IPS-11a (cell line): ENCODE data around the gene ARMH1.

Source experiments
- H3K4me3 ChIP-seq: one replicate; pipeline ENCODE4 v1.5.1; 2013; ENCODE audit warnings: low read depth, low read length, control low read depth

Gene ARMH1

DNA sequence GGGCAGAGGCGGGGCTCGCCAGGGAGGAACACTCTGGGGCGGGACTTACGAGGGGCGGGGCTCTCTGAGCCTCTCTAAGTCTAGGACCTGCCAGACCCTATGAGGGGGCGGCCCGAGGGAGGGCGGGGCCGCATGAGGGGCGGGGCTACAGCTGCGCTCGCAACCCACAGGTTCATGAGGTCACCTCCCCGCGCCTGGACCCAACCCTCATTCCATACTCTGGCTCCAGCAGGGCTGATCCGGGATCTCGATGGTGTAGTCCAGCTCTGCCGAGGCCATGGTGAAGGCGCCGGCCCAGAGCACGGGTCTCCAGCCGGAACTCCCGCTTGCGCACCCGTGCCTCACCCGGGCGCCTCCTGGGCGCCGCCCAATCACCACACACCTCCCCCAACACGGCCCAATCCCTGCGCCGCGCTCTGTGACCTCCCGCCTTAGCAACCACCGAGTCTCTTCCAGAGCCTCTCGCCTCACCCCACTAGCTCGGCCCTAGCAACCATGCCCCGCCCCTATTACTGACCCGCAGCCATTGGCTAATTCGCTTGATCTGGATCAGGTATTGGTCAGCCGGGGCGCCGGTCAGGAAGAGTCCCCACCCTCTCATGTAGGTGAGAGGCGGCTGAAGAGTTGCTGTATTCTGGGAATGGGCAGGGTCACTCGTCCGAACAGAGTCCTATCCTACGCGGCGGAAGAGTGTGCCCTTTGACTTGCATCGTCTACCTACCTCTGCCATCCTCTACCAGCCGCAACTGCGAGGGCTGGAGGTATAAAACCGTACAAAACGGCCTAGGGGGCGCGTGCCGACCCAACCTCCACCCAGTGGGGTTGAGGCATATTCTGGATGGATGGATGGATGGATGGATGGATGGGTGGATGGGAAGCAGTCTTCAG, at the start of gene ARMH1, which contains the start of gene TMEM53:
ARMH1 (plus strand) TSS at position 602 of the 888 bp plus-strand sequence. CDS start 14,984 bp downstream, outside the sequence.
TMEM53 (minus strand) TSS at position 369 of the 888 bp plus-strand sequence; CDS start at position 279, 90 bp downstream.
- H3K4me3 ChIP-seq, result peak within 1 kb of the TSS; percentile 75

DNA sequence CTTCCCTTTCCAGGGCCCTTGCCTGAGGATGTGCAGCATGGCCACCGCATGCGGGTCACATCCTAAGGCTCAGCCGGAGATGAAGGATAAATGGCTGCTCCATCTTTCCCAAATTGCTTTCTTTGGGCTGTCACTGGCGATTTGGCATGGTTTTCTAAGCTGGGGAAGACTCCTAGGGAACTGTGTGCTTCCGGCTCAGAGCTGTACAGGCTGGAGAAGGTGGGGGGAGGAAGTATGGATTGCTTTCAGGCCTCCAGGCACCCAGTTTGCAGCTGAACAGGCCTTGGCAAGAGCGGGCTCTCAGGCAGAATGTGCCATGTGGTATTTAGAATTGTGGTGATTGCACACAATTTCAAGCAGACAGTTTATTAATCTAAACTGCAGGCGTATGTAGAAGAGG, 49.2 kb upstream of the ARMH1 start:
- no peak overlapping the region for H3K4me3 ChIP-seq

DNA sequence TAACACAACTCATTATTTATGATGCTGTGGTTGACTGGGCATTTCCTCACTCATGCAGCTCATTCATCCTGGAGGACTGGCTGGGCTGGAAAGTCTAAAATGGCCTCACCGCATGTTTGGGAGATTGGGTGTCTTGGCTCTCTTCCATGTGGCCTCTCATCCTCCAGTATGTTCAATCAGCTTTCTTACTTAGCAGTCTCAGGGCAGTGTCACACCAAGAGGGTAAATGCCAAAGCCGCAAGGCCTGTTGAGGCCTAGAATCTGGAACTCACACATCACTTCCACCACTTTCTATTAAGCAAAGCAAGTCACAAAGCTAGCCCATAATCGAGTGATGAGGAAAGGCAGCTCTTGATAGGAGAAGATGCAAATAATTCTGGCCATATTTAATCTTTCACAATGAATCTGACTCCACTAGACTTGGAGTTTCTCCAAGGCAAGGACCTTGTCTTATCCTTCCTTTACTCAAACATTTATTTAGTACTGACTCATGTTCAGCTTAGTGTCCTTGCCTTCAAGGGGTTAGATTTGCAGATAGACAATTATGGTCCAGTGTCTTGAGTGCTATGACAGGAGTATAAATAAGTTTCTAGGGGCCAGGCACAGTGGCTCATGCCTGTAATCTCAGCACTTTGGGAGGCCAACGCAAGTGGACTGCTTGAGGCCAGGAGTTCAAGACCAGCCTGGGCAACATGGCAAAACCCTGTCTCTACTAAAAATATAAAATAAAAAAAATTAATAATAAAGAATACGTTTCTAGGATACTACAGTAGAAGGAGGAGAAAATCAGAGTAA, 45.4 kb upstream of the ARMH1 start:
- H3K4me3 ChIP-seq, result no peak overlapping the region

DNA sequence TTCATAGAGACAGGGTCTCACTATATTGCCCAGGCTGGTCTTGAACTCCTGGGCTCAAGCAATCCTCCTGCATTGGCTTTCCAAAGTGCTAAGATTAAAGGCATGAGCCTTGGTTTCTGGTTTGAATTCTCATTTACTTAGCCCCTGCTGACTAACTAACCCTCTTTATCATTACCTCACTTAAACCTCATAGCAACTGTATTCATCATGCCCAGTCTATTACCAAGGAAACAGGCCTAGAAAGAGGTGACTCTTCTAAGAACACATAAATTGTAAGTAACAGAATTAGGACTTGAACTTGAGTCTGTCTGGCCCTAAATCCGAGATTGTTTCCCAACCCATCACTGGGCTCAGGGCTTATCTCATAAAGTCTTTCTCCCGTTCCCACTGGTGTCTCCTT, 44.4 kb upstream of the ARMH1 start:
- no peak overlapping the region for H3K4me3 ChIP-seq

DNA sequence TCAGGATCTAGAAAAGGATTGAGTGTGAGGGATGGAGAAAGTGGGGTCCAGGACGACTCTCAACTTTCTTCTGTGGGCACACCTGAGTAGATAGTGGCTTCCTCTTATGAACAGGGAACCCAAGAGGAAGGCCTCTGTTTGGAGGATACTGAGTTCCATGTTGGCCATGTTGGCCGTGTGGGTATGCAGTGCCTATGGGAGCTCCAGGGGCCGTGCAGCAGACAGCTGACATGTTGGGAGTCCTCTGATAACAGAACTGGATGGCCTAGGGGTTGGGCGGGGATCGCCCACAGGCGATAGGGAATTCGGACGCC, 43.2 kb upstream of the ARMH1 start:
- H3K4me3 ChIP-seq, result peak overlapping the region; percentile 65

DNA sequence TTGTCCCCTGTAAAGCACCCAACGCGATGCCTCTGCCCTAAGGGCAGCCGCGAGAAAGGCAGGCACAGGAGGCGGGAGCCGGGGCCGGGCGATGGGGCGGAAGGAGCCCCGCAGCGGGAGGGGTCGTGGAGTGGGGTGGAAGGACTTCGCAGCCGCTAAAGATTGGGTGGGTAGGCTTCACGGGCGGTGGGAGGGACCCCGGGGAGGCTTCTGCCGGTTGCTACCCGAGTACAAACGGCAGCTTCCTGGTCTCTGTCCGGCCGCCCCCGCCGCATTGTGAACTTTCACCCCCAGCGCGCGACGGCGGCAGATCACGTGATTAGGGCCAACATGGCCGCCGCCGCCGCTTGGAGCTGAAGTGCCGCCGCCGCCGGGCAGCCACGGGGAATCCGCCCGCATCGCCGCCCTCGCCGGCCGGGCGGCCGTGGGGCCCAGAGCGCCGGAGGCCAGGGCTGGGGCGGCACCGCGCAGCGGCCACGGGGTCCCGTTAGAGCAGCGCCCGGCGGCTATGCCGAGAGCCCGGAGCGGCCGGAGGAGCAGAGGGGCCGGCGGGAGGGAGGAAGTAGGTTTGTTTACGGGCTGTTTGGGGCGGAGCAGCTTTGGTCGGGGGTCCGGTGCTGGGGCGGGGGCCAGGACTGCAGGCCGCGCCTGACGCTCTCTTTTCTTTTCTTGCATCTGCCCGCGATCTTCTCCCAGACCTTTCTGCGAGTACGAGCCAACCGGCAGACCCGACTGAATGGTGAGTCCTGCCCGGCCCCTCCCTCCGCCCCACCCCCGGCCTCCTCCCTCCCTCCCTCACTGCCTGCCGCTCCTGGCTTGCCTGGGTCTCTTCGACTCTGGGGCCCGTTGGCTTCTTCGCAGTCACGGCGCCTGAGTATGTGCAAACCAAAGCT, 42.6 kb upstream of the ARMH1 start:
- H3K4me3 ChIP-seq, result peak overlapping the region; percentile 65

DNA sequence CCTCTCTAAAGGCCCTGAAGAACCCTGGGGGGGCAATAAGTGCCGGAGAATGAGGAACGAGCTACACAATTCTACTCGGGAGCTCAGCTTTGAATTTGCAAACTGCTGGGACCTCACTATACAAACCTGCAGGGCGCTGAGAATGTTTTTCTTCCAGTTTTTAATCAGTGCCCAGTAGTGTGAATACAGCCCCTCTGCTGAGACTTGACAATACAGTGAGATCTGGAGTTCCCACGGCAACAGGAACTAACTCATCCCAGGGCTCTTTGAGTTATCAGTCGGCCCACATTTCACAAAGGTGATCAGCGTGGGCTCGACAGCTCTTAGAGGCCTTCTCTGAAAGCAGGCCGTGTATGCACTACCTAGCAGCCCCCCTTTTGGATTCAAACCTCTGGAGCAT, 41.9 kb upstream of the ARMH1 start:
- H3K4me3 ChIP-seq, result peak overlapping the region; percentile 65

DNA sequence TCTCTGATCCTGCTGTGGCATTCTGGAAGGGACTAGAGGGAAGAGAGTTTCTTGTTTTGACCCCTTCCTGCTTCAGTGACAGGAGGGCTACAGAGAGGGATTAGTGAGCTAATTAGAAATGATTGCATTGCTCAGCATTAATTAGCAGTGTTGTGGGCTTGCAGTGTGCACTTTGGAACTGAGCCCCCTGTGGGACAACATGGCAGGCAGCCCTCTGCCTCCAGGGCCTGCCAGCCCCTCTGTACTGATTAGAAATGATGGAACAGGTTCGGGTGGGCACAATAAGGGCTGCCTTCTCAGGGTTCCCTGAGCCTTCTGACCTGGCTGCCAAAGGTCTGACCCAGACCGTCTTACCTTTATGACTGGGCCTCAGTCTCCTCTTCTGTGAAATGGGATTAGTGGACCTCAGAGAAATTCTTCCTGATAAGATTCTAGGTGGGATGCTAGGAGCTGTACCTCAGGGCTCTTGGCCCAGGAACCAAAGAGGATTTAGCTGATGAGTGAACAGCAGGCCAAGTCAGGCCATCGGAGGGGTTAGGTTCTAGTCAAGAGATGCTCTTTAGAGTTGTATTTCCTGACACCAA, 39.8 kb upstream of the ARMH1 start:
- no peak overlapping the region for H3K4me3 ChIP-seq

DNA sequence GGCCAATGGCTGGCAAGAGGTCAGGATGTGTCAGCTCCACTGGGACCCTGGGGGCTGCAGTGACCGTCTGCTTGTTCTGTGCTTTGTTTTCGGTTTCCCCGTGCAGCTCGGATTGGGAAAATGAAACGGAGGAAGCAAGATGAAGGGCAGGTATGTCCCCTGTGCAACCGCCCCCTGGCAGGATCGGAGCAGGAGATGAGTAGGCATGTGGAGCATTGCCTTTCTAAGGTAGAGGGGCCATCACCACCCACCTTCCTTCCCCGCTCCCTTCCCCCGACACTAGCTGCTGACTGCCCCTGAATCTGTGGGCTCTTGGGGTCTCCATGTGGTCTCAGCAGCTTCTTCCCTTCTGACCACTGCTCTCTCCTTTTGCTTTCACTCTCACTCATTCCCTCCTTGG, 39.1 kb upstream of the ARMH1 start:
- H3K4me3 ChIP-seq, result no peak overlapping the region

DNA sequence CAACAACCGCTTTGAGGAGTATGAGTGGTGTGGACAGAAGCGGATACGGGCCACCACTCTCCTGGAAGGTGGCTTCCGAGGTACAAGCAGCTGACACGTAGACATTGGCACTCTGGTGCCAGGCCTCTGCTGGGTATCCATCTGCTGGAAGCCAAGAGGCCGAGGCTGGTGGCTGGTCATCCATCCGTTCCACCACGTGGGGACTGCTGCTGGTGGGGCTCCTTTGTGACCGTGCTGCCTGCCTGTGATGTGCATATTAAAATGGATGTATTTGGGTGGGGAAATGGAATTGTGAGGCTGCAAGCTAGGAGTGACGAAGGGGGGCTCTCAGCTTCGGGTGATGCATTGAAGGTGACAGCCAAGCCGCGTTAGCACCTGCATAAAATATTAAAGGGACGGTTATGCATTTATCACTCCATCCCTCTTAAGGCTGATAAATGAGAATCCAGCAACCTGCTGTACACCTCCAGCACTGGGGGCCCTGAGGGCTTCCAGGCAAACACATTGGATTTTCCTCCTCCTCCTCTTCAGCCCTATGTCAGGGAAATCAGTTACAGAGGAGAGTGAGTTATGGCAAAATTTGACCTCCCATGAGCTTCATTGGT, 38.3 kb upstream of the ARMH1 start:
- no peak overlapping the region for H3K4me3 ChIP-seq

DNA sequence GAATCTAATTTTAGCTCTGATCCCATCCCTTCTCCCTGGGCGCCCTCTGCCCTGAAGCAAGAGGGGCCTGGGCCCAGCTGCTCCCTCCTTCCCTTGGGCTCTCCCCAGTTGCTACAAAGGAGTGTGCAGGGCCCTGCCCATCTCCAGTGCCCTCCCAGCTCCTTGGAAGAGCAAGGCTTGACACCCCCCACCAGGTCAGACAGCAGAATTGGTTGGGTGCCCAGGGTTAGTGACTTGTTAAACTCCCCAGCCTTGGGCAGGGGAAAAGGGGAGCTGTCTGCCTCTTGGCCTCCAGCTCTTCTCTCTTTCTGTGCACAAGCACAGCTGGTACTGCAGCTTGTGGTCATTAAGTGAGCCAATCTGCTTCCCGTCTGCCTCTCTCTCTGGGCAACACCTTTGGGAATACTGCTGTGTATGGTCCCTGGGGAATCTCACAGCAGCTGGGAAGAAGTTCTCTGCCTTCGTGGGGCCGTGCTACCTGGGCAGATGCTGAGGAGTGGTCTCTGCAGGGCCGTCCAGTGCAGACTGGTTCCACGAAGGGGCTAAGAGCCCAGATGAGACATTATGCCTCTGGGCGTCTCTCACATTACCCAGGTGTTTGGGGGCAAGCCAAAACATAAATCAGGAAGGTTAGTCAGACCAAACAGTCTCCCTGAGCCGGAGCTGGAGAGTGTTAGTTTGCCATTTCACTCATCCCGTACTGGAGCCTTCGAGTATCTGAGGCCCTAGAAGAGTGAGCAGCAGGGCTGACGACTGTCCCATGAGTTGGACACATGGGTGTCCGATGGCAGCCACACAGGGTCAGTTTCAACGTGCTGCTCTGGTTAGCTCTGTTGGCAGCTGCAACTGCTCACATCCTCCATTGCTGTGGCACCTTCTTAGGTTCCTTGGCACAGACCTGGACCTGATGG, 37.6 kb upstream of the ARMH1 start:
- H3K4me3 ChIP-seq, result no peak overlapping the region

DNA sequence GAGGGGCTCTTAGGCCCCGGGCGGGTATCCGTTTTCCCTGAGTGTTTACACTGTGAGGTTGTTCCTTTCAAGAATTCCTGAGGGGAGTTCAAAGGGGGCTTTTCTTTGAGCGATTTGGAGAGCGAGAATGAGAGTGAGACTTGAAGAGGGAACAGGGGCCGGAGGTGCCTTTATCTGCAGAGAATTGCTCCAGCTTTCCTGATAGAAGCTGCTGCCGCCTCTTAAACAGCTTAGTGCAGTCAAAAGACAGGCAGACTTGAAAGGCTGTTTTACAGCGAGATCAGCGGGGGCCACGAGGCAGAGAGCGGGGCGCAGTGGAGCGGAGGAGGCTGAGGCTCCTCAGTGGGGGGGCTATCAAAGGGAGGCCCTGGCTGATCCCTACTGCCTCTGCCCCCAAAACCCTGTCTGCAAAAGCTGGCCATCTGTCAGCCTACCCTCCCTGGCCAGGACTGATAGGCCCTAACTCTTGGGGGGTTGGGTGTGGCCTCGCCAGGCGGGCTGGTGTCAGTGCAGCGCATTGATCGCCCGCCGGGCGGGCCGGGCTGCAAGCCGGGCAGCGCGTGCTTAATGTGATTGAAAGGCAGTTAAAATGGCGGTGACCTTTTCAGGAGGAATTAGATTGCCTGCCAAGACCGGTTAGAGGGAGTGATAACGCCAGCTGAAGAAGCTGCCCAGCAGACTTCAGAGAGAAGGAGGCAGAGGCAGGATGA, 36.7 kb upstream of the ARMH1 start:
- H3K4me3 ChIP-seq, result no peak overlapping the region

DNA sequence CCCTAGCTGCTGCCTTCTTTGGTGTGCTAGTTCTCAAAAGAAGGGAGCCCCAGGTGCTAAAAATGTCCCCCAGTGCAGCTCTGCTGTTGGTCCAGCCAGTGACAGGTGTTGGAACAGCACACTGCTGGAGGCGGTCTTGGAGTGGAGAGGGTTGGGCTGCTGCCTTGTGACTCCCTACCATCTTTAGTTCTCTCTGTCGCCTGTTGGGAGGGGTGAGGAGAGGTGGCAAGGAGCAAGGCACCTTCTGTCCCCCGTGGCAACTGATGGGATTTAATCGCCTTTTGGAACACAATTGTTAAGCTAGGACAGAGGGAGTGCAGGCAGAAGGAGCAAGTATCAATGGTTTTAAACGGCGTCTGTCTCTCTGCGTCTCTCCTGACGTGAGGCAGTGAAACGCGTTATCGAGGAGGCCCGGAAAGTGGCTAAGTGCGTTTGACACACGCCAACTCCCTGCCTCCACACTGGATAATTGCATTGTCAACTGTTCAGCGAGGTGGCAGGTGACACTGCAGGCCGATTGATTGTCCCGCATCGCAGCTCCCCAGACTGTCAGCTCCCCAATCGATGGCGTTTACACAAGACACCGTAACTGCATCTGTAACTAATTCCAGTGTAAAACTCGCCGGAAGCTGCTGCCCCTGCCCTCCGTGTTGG, 34.2 kb upstream of the ARMH1 start:
- no peak overlapping the region for H3K4me3 ChIP-seq

DNA sequence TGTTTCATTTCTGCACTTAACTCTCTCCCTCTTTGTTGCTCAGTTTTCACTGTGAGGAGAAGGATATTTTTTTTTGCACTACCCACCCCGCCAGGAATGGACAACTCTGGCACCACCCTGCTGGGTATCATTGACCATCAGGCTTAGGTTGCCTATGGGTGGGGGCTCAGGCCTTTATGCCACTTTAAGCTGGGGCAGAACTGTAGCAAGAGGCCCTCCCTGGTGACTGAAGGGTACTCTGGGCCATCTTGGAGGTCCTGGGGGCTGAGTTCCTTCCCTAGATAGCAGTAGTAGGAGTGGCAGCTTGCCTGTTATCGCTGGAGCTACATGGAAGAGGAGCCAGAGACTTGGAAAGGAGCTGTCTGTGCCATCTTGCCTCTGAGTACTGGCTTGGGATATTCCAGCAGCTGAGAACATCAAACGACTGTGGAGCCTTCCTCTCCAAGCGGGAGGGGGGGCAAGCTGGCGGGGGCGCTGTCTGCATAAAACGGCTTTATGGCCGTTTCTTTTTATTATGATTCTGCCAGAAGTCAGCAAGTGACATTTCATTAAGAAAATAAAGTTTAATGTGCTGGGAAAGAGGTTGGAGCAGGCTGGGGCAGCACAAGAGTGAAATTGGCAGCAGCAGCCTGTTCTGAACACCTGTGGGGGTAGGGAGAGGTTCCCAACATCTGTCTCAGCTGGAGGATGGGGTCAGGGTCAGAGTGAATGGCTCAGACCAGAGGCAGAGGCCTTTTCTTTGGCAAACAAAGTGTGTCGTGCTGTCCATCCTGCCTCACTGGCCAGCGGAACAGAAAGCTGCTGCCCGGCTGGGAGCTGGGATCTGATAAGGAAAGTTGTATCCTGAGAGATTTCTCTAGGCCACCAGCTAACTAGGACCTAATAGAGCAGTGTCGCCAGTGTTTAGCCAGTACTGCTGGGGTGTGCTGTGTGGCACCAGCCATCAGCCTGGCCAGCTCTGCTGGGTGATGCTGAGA, 33.1 kb upstream of the ARMH1 start:
- no peak overlapping the region for H3K4me3 ChIP-seq

DNA sequence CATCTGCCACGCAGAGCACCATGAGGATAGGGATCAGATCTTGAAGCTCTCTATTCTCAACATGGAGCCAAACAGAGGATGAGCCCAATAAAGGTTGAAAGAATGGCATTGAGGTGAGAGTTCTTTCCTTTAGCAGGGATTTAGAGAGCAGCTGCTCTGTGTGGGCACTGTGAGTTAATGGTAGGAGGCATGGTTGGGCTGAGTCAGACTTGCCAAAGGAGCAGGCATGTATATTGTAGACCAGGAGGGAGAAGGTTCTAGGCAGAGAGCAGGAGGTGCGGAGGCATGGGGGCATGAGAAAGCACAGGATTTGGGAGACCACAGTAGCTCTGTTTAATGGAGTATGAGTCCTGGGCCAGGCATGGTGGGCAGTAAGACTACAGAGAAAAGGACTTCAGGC, 32.3 kb upstream of the ARMH1 start:
- no peak overlapping the region for H3K4me3 ChIP-seq

DNA sequence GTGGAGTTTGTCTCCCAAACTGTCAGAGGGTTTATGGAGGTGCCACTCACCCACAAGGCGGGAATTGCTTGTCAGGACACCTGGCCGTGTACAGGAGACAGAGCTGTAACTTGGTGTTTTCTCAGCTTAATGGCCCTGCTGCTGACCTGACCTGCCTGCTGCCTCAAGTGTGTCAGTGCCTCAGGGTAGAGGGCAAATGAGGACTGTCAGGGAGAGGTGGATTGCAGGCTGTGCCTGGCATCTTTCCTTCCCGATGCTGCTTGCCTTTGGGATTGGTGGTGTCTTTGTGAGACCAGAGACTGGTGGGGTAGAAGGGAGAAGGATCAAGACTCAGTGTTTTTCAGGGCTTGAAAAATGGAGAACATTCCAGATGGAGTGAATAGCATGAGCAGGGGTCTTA, 31.6 kb upstream of the ARMH1 start:
- H3K4me3 ChIP-seq, result no peak overlapping the region

DNA sequence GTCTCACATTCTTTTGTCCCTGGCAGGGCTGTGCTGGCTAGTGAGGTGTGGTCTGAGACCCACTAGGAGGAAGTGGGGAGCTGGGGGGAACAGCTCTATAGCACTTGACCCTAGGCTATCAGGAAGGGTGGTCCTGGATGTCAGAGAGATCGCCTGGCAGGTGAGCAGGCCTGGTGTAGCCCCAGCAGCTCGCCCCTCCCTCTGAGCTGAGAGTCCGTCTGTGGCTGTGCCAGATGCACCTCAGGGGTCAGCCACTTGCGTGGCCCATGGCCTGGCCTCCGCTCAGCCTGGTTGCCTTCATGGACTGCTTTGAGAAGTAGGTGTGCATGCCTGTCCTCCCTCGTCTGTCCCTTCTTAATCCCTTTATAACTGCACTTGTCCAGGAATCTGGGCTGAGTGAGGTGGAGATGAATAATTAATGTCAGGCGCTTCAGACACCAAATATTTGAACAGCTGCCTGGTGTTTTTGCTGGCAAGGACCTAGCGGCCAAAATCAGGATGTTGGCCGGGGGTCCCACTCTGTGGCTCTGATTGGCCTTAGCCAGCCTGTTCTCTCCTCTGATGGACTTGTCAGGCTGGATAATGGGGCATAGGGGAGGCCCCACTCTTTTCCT, 30.7 kb upstream of the ARMH1 start:
- H3K4me3 ChIP-seq, result no peak overlapping the region
